ENCODE data around the gene GTPBP2.

Gene GTPBP2

DNA sequence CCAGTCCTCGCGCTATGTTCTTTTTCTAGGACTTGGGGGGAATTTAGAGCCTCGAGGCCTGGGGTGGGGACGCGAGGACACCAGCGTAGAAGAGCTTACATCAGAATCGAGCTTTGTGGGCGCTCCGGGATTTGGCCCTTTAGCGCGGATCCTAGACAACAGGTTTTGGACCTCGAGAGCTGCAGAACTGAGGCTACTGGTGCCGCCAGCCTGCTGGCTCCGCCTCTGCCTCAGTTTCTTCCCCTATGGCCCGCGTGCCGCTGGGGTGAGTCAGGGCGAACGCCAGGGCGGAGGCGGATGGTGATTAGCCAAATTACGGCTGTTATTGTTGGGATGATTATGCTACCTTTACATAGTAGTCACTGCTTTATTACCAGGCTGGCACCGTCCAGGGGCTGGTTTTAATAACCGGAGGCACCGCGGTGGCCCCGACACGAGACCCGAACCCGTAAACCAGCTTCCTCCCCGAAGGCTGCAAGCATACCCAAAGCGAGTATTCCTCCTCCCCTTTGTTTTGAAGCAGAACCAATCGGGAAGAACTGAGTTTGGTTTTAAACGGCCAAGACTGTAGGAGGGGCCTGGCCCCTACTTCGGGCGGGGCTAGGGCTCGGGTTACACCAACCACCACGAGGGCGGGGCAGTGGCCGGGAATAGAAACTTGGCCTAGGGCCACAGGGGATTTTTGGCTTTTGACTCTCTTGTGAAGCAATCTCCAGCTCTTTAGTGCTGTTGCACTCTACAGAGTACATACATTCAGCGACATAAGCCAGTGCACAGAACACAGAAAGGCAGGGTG lies 639 bp upstream of the GTPBP2 start:
- TF ChIP-seq, protein P1, sequence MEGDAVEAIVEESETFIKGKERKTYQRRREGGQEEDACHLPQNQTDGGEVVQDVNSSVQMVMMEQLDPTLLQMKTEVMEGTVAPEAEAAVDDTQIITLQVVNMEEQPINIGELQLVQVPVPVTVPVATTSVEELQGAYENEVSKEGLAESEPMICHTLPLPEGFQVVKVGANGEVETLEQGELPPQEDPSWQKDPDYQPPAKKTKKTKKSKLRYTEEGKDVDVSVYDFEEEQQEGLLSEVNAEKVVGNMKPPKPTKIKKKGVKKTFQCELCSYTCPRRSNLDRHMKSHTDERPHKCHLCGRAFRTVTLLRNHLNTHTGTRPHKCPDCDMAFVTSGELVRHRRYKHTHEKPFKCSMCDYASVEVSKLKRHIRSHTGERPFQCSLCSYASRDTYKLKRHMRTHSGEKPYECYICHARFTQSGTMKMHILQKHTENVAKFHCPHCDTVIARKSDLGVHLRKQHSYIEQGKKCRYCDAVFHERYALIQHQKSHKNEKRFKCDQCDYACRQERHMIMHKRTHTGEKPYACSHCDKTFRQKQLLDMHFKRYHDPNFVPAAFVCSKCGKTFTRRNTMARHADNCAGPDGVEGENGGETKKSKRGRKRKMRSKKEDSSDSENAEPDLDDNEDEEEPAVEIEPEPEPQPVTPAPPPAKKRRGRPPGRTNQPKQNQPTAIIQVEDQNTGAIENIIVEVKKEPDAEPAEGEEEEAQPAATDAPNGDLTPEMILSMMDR (conservative IDR thresholded peaks at IDR 0.05; ENCODE audit: control insufficient read depth, insufficient read depth, low read depth, low read length): no peak
- peak; percentile 98 for DNase-seq (ENCODE audit: low read depth)
- H3K4me3 ChIP-seq (ENCODE audit: control insufficient read depth, low read depth, low read length): peak overlapping the region; percentile 96

DNA sequence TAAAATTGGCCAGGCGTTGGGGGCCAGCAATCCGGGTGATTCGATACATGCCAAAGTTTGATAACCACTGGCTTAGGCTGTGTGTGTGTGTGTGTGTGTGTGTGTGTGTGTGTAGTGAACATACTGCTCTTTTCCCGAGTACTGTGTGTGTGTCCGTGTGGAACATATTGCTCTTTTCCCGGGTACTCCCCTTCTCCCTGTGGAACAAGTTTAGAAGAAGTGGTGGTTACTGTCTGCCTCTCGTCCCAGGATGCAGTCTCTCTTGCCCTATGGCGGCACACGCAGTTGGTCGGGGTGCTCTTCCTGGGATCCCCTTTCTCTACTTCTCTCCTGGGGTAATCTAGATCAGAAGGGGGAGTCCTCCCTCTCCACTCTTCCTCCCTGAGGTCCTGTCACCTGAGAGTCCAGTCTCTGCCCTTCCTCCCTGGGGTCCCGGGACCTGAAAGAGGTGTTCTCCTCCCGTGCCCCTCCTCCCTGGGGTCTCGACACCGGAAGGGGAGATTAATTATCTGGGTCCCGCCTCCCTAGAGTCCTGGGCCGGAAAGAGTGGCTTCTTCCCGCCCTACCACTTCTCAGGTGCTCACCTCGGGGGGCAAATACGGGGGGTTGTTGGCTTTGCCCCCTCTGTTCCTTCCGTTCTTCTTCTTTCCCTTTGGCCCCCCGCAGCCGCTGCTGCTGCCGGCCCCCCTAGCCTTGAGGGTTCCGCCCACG lies 516 bp downstream of the GTPBP2 start:
- peak; percentile 37 for DNase-seq (ENCODE audit: low read depth)
- TF ChIP-seq, protein P1 (conservative IDR thresholded peaks at IDR 0.05; ENCODE audit: control insufficient read depth, insufficient read depth, low read depth, low read length): no peak
- H3K4me3 ChIP-seq (ENCODE audit: control insufficient read depth, low read depth, low read length): peak overlapping the region; percentile 96

DNA sequence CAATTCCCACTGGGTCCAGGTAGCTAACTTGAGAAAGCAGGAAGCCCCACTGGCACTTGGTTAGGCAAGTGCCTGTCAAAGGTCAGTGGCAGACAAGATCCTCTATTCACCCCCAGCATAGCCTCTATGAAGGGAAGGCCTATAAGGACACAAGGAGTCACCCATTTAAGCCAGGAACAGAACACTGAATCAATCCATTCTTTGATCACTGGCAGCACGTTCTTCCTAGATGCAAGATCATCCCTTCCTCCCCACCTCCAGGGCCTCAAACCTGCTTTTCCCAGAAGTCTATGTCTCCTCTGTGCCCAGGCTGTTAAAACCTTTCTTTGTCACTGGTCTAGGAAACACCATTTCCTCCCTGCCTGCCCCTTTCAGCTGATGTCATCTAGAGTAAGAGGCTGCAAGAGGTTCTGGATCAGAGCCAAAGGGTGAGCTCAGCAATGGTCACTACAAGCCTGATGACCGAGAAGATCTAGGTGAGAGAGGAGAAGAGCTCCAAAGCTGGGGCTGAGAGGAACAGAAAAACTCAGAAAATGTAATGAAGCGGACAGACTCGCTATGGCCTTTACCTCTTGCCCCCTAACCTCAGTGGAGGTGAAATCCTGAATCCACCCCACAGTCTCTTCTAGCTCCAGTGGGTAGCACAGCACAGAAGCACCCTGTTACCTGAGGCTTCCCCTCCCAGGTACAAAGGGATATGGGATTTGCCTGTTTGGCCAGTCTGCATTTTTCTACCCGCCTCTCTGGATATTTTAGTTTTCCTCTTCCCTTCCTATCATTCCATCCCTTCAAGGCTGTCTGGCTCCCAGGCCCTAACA lies 1.8 kb downstream of the GTPBP2 start:
- H3K4me3 ChIP-seq (ENCODE audit: control insufficient read depth, low read depth, low read length): peak overlapping the region; percentile 33
- TF ChIP-seq, protein P1 (conservative IDR thresholded peaks at IDR 0.05; ENCODE audit: control insufficient read depth, insufficient read depth, low read depth, low read length): no peak
- peak; percentile 98 for DNase-seq (ENCODE audit: low read depth)

DNA sequence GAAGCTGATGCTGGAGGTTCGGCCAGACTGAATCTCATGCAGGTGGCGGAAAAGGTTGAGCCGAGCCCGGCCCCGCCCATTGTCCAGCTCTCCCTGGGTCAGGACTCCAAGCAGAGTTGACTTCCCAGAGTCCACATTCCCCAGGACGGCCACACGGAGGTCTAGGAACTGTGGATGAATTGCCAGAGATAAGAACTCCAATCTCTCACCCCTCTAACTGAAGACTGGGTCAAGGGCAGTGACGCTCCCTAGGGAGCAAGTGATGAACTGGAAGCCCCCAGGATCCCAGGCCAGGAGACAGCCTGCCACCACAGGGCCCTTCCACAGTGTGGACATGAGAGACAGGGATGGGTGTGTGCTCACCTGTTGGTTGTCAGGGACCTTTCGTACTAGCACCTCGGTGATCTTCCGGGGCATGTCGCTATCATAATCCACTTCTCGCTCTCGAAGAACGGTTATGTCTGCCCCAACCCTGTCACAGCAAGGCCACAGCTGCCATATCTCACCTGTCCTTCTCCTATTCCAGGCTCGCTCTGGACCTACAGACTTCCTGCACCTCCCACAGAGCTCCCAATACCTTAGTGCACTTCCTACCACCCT lies 3.6 kb downstream of the GTPBP2 start:
- TF ChIP-seq, protein P1 (conservative IDR thresholded peaks at IDR 0.05; ENCODE audit: control insufficient read depth, insufficient read depth, low read depth, low read length): no peak
- no peak for DNase-seq (ENCODE audit: low read depth)
- no peak overlapping the region for H3K4me3 ChIP-seq (ENCODE audit: control insufficient read depth, low read depth, low read length)

DNA sequence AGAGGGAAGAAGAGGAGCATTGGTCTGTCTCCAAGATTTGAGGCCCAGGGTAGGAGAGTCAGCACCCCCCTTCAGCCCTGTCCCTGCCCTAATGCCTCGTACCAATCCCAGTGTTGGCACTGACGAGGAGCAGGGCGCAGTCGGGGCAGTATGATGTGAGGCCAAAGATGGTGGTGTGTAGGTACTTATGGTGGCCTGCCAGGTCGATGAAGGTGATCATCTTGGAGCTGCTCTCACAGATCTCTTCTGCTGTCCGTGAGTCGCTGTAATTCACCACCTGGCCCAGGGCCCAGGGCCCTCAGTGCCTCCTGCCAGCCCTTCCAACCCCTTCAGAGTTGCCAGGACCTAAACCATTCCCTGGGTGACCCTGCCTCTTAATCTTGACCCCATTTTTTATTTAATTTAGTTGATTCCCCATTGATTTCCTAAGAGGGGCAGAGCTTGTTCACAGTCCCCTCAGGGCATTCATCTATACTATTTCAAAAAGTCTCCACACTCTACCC lies 4.2 kb downstream of the GTPBP2 start:
- no peak for DNase-seq (ENCODE audit: low read depth)
- no peak overlapping the region for H3K4me3 ChIP-seq (ENCODE audit: control insufficient read depth, low read depth, low read length)

More for the DNA sequence above, 4.2 kb downstream of the GTPBP2 start:
- TF ChIP-seq, protein P1 (conservative IDR thresholded peaks at IDR 0.05; ENCODE audit: control insufficient read depth, insufficient read depth, low read depth, low read length): no peak

Measured in fibroblast of mammary gland (primary cell).